ENCODE data around the gene ELOF1.
A peak's percentile ranks its signal among the peaks of the same experiment; 100 is the strongest.

The ELOF1 gene

DNA sequence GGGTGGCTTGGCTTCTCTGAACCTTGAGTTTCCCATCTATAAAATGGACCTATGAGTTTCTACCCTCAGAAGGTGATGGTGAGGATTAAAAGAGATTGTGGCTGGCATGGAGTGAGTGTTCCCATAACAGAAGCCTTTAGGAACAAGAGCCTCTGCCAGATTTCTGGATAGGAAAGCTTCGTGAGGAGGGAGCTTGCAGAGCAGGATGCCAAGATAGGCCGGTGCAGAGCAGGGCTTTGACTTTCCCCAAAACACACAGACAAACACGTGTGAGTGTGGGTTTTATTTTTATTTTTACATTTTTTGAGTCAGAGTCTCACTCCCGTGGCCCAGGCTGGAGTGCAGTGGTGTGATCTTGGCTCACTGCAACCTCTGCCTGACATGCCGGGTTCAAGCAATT, 24.1 kb downstream of the ELOF1 start:
- H3K36me3 ChIP-seq (ENCODE audit: control insufficient read depth, insufficient read depth, low read length): no peaks in the 10 kb centered on the region
- no peaks in the 10 kb centered on the region for H3K27me3 ChIP-seq (ENCODE audit: control insufficient read depth, insufficient read depth, low read length)
- no CpG with 5 or more reads among the region's 5 CpGs for WGBS (ENCODE audit: insufficient coverage, insufficient read length)
- DNase-seq (ENCODE audit: low read depth, low spot score): no peak
- H3K4me1 ChIP-seq (ENCODE audit: control insufficient read depth, insufficient read depth, low read length): peaks cover 8% of the 10 kb centered on the region
- H3K9me3 ChIP-seq (ENCODE audit: control insufficient read depth, insufficient read depth, low read length): no peaks in the 10 kb centered on the region
- H3K27ac ChIP-seq (ENCODE audit: low read length): no peak overlapping the region
- no peak overlapping the region for H3K4me3 ChIP-seq (ENCODE audit: low read length)

DNA sequence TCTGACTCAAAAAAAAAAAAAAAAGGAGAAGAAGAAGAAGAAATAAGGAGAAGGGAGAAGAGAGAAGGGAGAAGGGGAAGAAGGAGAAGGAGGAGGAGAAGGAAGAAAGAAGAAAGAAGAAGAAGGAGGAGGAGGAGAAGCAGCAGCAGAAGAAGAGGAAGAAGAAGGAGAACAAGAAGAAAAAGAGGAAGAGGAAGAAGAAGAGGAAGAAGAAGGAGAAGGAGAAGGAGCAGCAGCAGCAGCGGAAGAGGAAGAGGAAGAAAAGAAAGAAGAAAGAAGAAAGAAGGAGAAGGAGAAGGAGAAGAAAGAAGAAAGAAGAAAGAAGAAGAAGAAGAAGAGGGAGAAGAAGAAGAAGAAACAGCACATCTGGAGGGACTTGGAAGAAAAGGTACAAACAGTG, 24.5 kb downstream of the ELOF1 start:
- WGBS (ENCODE audit: insufficient coverage, insufficient read length): no CpG with 5 or more reads among the region's 1 CpG

DNA sequence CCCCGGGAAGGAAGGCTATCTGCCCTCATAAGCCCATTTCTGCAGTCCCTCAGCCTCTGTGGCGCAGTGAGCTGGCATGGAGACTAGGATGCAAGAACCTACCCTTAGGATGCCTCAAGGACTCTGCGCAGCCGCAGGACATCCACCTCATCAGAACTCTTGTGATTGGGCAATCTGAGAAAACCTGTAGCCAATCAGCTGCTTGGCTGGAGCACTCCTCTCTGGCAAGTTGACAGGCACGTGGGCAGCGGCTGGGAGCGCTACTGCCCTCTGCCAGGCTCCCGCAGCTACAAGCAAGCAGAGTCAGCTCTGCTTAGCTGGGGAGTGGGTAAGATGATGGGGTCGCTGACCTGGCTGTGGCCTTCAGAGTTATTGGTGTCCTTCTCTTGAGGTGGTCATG, 28.6 kb downstream of the ELOF1 start:
- no peak overlapping the region for H3K27ac ChIP-seq (ENCODE audit: low read length)
- DNase-seq (ENCODE audit: low read depth, low spot score): peak; percentile 89
- H3K27me3 ChIP-seq (ENCODE audit: control insufficient read depth, insufficient read depth, low read length): no peaks in the 10 kb centered on the region
- WGBS (ENCODE audit: insufficient coverage, insufficient read length): no CpG with 5 or more reads among the region's 9 CpGs
- no peak overlapping the region for H3K4me3 ChIP-seq (ENCODE audit: low read length)
- no peaks in the 10 kb centered on the region for H3K36me3 ChIP-seq (ENCODE audit: control insufficient read depth, insufficient read depth, low read length)
- H3K9me3 ChIP-seq (ENCODE audit: control insufficient read depth, insufficient read depth, low read length): no peaks in the 10 kb centered on the region
- peaks cover under 1% of the 10 kb centered on the region; the same call in 1 of the 2 replicates for H3K4me1 ChIP-seq (ENCODE audit: control insufficient read depth, insufficient read depth, low read length)

More for the DNA sequence above, 24.5 kb downstream of the ELOF1 start:
- Histone ChIP-seq H3K27ac (ENCODE audit: low read length) (no peak overlapping the region), H3K4me1 (ENCODE audit: control insufficient read depth, insufficient read depth, low read length) (peaks cover 8% of the 10 kb centered on the region), H3K9me3 (ENCODE audit: control insufficient read depth, insufficient read depth, low read length) (no peaks in the 10 kb centered on the region), H3K4me3 (ENCODE audit: low read length) (no peak overlapping the region), H3K27me3 (ENCODE audit: control insufficient read depth, insufficient read depth, low read length) (no peaks in the 10 kb centered on the region), H3K36me3 (ENCODE audit: control insufficient read depth, insufficient read depth, low read length) (no peaks in the 10 kb centered on the region)
- no peak for DNase-seq (ENCODE audit: low read depth, low spot score)

DNA sequence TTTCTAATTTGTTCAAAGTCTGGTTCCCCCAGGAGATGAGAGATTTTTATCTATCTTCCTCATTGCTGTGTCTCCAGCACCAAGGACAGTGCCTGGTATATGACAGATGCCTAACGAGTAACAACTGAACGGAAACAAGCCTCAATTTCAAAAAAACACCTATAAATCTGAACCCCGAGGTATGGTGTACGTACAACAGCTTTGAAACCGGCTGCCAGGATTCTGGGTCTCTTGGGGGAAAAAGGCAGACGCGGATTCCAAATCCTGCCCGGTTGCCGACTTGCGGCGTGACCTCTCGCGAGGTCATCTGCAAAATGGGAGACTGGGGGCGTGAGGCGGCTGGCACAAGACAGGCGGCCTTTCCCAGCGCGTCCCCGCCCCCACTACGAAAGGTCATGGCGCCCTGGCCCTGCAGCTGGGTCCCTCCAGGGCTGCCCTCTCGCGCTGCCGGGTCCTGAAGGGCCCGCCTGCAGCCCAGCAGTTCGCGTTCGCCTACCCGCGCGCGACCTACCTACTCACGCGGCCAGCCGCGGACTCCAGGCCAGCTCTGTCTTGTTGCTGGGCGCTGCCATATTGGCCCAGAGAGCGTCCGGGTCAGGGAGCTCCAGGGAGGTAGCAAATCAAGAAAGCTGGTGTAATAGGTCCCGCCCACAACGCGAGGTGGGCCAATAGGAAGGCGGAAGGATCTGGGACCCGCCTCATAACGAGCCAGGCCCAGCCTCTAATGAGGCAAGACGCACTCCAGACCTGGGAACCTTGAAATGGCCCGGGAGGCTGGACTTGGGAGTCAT, 30.3 kb downstream of the ELOF1 start, which contains the start of gene ECSIT:
ECSIT (minus strand) TSS at position 584 of the 791 bp plus-strand sequence. CDS start 9,964 bp downstream, outside the sequence.
- Histone ChIP-seq H3K36me3 (ENCODE audit: control insufficient read depth, insufficient read depth, low read length) (no peaks in the 10 kb centered on the region), H3K9me3 (ENCODE audit: control insufficient read depth, insufficient read depth, low read length) (no peaks in the 10 kb centered on the region)
- no CpG with 5 or more reads among the region's 47 CpGs for WGBS (ENCODE audit: insufficient coverage, insufficient read length)

DNA sequence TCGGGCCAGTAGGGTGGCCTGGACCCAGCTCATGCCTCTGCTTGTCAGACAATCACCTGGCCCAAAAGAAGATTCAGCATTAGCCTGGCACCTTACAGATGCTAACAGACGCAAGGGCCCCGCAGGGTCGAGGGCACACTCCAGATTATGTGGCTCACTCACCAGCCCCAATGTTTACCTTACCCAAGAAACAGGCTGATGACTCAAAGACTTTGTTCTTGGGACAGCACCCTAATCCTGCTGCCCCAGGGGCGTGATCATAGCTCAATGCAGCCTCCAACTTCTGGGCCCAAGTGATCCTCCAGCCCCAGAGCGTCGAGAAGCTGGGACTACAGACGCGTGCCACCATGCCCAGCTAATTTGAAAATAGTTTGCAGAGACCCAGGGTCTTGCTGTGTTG, 39.9 kb downstream of the ELOF1 start:
- no peaks in the 10 kb centered on the region for H3K9me3 ChIP-seq (ENCODE audit: control insufficient read depth, insufficient read depth, low read length)
- no peaks in the 10 kb centered on the region for H3K4me1 ChIP-seq (ENCODE audit: control insufficient read depth, insufficient read depth, low read length)
- no peak for DNase-seq (ENCODE audit: low read depth, low spot score)
- WGBS (ENCODE audit: insufficient coverage, insufficient read length): no CpG with 5 or more reads among the region's 9 CpGs
- H3K36me3 ChIP-seq (ENCODE audit: control insufficient read depth, insufficient read depth, low read length): peaks cover 2% of the 10 kb centered on the region; the same call in 1 of the 2 replicates
- no peak overlapping the region for H3K4me3 ChIP-seq (ENCODE audit: low read length)
- H3K27me3 ChIP-seq (ENCODE audit: control insufficient read depth, insufficient read depth, low read length): no peaks in the 10 kb centered on the region
- H3K27ac ChIP-seq (ENCODE audit: low read length): no peak overlapping the region

More for the DNA sequence above, 30.3 kb downstream of the ELOF1 start, which contains the start of gene ECSIT:
- Histone ChIP-seq H3K27me3 (ENCODE audit: control insufficient read depth, insufficient read depth, low read length) (no peaks in the 10 kb centered on the region), H3K4me3 (ENCODE audit: low read length) (peak within 1 kb of the TSS; percentile 86), H3K27ac (ENCODE audit: low read length) (no peak within 1 kb of the TSS), H3K4me1 (ENCODE audit: control insufficient read depth, insufficient read depth, low read length) (no peaks in the 10 kb centered on the region)
- DNase-seq (ENCODE audit: low read depth, low spot score): peak; percentile 94

DNA sequence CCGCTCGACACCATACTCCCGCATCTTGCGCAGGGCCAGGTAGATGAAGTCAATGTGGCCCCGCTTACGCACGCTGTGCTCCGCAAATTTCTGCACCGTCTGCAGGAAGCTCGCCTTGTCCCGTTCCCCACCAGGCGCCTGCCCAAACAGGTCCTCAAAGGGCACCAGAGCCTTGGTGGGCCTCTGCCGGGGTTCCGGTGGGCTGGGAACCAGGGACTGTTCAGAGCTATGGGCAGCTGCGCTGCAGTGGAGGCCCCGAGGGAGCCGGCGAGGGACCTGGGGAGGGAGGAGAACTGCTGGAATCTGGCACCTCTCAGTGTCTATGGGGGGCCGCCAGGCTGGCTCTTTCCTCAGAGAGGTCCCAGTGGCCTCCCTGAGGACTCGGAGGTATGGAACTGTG, 45.1 kb downstream of the ELOF1 start:
- Histone ChIP-seq H3K27ac (ENCODE audit: low read length) (no peak overlapping the region), H3K4me3 (ENCODE audit: low read length) (no peak overlapping the region), H3K27me3 (ENCODE audit: control insufficient read depth, insufficient read depth, low read length) (no peaks in the 10 kb centered on the region), H3K4me1 (ENCODE audit: control insufficient read depth, insufficient read depth, low read length) (no peaks in the 10 kb centered on the region), H3K36me3 (ENCODE audit: control insufficient read depth, insufficient read depth, low read length) (peaks cover 3% of the 10 kb centered on the region; the same call in 1 of the 2 replicates), H3K9me3 (ENCODE audit: control insufficient read depth, insufficient read depth, low read length) (no peaks in the 10 kb centered on the region)
- no peak for DNase-seq (ENCODE audit: low read depth, low spot score)
- WGBS (ENCODE audit: insufficient coverage, insufficient read length): no CpG with 5 or more reads among the region's 20 CpGs

DNA sequence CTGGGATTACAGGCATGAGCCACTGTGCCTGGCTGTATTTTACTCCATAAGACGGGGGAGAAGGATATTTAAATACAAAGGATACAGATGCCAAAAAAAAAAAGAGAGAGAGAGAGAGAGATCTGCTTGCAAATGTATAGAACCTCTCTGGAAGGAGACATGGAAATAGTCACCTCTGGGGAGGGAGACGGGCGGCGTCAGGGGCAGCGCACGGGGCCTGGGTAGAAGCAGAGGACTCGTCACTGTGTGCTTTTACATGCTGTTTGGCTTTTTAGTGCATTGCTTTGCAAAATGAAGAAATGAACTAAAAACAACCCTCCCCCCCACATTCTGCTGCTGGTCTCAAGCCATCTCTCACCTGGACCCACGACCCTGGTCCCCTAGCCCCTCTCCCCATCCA, 48.6 kb downstream of the ELOF1 start:
- WGBS (ENCODE audit: insufficient coverage, insufficient read length): no CpG with 5 or more reads among the region's 8 CpGs
- Histone ChIP-seq H3K9me3 (ENCODE audit: control insufficient read depth, insufficient read depth, low read length) (no peaks in the 10 kb centered on the region), H3K27me3 (ENCODE audit: control insufficient read depth, insufficient read depth, low read length) (no peaks in the 10 kb centered on the region), H3K4me3 (ENCODE audit: low read length) (no peak overlapping the region), H3K4me1 (ENCODE audit: control insufficient read depth, insufficient read depth, low read length) (no peaks in the 10 kb centered on the region; the same call in 1 of the 2 replicates), H3K27ac (ENCODE audit: low read length) (no peak overlapping the region), H3K36me3 (ENCODE audit: control insufficient read depth, insufficient read depth, low read length) (peaks cover 3% of the 10 kb centered on the region; the same call in 1 of the 2 replicates)
- DNase-seq (ENCODE audit: low read depth, low spot score): no peak

DNA sequence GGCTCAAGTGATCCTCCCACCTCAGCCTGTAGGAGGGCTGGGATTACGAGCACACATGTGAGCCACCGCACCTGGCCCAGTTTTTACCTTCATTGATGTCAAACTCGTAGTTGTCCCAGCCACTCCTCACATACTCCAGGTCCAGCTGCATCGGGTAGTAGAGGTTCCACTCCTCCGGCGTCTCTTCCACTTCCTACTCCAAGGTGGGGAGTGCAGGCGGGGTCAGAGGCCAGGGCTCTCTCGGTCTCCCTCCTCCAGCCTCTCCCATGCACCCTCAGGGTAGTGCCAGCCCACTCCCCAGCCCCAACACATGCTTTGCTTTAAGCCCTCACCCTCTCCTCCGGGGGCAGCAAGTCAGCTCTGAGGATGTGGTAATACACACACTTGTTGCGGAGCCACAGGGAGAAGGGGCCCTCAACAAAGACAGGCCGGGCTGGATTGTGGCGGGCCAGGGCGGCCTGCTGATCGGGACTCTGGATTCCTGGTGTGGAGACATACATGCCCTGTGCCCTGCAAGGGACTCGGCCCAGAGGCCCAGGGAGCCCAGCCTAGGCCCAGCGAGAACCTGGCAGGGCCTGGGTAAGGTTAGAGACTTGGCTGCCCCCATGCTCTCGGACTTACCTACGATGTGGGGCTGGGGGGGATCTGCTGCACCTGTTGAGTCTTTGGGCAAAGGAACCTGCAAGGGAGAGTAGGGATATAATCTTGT, 51.5 kb downstream of the ELOF1 start:
- no peak overlapping the region for H3K27ac ChIP-seq (ENCODE audit: low read length)
- WGBS (ENCODE audit: insufficient coverage, insufficient read length): no CpG with 5 or more reads among the region's 18 CpGs
- H3K27me3 ChIP-seq (ENCODE audit: control insufficient read depth, insufficient read depth, low read length): no peaks in the 10 kb centered on the region
- H3K4me3 ChIP-seq (ENCODE audit: low read length): no peak overlapping the region
- DNase-seq (ENCODE audit: low read depth, low spot score): no peak
- H3K4me1 ChIP-seq (ENCODE audit: control insufficient read depth, insufficient read depth, low read length): no peaks in the 10 kb centered on the region; the same call in 1 of the 2 replicates
- H3K9me3 ChIP-seq (ENCODE audit: control insufficient read depth, insufficient read depth, low read length): no peaks in the 10 kb centered on the region
- no peaks in the 10 kb centered on the region for H3K36me3 ChIP-seq (ENCODE audit: control insufficient read depth, insufficient read depth, low read length)

DNA sequence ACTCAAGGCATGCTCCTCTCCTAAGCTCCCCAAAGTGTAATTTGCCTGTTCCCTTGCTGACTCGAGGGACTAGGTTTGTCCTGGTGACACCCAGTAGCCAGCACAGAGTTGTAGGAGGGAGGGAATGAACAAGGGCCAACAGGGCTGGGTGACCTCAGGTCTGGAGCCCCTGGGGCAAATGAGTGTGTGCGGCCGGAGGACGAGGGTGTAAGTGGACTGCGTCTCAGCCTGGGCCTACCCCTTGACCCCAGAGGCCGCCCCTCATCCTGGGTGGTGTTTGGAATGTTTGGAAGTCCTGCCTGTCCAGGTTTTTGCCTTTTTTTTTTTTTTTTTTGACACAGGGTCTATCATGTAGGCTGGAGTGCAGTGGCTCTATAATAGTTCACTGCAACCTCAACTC, 52.1 kb downstream of the ELOF1 start:
- Histone ChIP-seq H3K4me3 (ENCODE audit: low read length) (no peak overlapping the region), H3K36me3 (ENCODE audit: control insufficient read depth, insufficient read depth, low read length) (no peaks in the 10 kb centered on the region), H3K27me3 (ENCODE audit: control insufficient read depth, insufficient read depth, low read length) (no peaks in the 10 kb centered on the region), H3K4me1 (ENCODE audit: control insufficient read depth, insufficient read depth, low read length) (no peaks in the 10 kb centered on the region; the same call in 1 of the 2 replicates), H3K9me3 (ENCODE audit: control insufficient read depth, insufficient read depth, low read length) (no peaks in the 10 kb centered on the region), H3K27ac (ENCODE audit: low read length) (no peak overlapping the region)
- no peak for DNase-seq (ENCODE audit: low read depth, low spot score)
- WGBS (ENCODE audit: insufficient coverage, insufficient read length): no CpG with 5 or more reads among the region's 6 CpGs

DNA sequence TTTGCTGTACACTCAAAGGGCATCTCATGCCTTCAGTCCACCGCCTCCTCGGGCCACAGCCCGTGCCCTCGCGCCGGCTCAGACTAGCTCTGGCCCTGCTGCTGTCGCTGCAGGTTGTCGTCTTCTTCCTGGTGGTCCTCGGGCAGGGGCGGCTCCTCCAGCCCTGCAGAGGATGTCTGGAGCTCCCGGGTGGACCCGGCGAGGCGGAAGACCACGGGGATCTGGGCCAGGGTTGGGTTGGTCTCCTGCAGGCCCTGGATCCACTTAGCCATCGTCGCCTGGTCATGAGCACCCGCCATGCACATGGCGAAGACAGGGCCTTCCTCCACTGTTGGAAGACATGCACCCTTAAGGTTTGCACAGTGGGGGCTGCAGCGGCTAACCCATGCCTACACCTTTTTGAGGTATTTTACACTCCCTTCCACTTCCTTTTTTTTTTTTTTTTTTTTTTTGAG, 52.9 kb downstream of the ELOF1 start:
- H3K9me3 ChIP-seq (ENCODE audit: control insufficient read depth, insufficient read depth, low read length): no peaks in the 10 kb centered on the region
- DNase-seq (ENCODE audit: low read depth, low spot score): no peak
- no peaks in the 10 kb centered on the region; the same call in 1 of the 2 replicates for H3K4me1 ChIP-seq (ENCODE audit: control insufficient read depth, insufficient read depth, low read length)
- H3K27ac ChIP-seq (ENCODE audit: low read length): no peak overlapping the region
- H3K4me3 ChIP-seq (ENCODE audit: low read length): peak overlapping the region; percentile 16; the same call in 1 of the 2 replicates
- H3K27me3 ChIP-seq (ENCODE audit: control insufficient read depth, insufficient read depth, low read length): no peaks in the 10 kb centered on the region
- no peaks in the 10 kb centered on the region for H3K36me3 ChIP-seq (ENCODE audit: control insufficient read depth, insufficient read depth, low read length)
- no CpG with 5 or more reads among the region's 20 CpGs for WGBS (ENCODE audit: insufficient coverage, insufficient read length)
